CD4-positive, alpha-beta T cell treated with Interferon alpha-2 for 1 hour (primary cell): Measurements from ENCODE around the gene DTNB.
A peak's percentile ranks its signal among the peaks of the same experiment; 100 is the strongest.
"Not testable (repeated sequence)": the region's sequence is repeated elsewhere in the genome, so short reads cannot be mapped to it uniquely, and the experiment has no call there.

Source experiments
- DNase-seq, 2 donors: peaks; one replicate each; pipeline ENCODE4 v3.0.0-alpha.2; 2020 to 2022

The DTNB gene

GRCh38 chr2:25585189-25585588 is 88.2 kb downstream of the DTNB start:
- no peak for DNase-seq

DNA sequence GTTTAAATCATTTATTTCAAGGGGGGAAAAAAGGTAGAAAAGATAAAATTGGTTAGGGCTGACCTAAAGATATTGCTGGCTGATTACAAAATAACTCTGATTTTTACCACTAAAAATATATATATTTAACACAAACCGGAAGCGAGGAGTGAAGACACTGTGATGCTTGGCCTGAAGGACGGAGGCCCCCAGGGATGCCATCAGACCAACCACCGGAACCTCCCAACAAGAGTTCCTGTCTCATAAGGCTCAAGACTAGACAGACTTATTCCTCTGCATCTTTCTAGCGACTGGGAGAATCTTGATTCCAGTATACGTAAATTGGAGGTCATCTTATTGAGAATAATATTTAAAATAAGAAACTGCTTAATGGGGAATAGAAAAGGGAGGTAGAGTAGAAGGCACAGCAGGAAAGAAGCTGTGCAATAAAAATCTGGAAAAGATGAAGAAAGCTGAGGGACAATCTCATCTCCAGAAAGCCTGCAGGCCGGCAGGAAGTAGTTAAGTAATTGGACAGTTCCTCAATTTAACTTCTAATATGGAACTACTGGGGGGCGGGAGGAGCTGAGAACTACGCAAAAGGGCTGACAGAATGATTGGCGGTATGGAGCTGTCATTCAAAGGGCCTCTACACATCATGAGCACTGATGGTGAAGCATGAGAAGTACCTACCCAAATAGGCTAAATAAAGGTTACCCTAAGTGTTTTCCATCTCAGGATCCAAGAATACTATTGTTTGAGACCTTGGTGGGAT is 91.1 kb downstream of the DTNB start:
- DNase-seq = peak in 1 of 2 donors; percentile 56

DNA sequence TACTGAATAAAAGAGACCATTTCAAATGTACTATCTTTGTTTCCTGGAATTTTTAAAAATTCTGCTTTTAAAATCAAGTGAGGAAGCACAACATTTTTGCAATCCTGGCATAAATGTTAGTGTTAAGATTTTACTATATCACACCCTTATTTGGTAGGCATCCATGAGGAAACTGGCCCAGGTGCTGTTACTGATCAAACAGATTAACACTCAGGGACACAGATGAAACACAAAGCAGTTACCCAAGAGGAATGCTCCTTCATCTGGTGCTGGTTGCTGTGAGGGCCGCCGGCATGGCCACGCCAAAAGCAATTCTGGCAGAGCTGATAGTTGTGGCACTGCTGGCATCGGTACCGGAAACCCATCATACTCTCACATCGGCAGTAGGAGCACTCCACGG is 96.8 kb downstream of the DTNB start:
- no peak for DNase-seq

DNA sequence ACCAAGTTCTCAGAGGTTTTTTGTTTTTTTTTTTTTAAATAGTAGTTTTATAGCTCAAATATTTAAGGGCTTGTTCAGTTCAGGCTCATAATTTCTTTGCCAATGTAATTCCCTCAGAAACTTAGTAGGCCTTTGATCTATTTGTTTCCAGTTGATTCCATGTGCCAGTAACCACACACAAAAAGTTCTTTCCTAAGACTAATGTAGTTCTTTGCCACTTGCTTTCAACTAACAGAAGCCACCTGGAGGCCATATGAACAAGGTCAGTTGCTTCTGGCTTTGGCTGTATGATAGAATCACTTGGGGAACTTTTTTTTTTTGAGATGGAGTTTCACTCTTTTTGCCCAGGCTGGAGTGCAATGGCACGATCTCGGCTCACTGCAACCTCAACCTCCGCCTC is 100.7 kb downstream of the DTNB start:
- DNase-seq = no peak

- DNase-seq = no peak
These were observed 103.1 kb downstream of the DTNB start for GRCh38 chr2:25570161-25570845.

DNA sequence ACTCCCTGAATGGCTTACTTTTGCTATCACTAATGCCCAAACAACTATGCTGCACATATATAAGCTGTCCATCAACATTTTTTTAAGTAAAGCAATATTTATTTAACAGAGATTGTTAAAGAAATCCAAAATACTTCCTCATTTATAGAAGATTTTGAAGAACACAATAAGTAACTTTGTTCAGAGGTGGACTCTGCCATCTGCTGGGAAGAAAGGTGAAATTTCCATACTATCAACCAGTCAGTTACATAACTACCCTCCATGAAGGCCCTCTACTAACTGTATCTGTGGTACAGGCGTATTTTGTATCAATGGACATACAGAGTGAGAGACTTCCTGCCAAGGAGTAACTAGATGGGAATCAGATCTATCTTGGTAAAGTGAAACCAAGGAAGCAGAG is 106.0 kb downstream of the DTNB start:
- peak; percentile 32 to 40 for DNase-seq

- DNase-seq = peak; percentile 4 to 43
These were observed 106.7 kb downstream of the DTNB start for GRCh38 chr2:25566694-25567093.

GRCh38 chr2:25566094-25566493 is 107.3 kb downstream of the DTNB start:
- no peak for DNase-seq

- DNase-seq = no peak
These were observed 112.1 kb downstream of the DTNB start for GRCh38 chr2:25561136-25561850.

GRCh38 chr2:25559148-25559547 is 114.2 kb downstream of the DTNB start:
- no peak for DNase-seq

GRCh38 chr2:25558262-25558661 is 115.1 kb downstream of the DTNB start:
- peak; percentile 28 to 30 for DNase-seq

DNA sequence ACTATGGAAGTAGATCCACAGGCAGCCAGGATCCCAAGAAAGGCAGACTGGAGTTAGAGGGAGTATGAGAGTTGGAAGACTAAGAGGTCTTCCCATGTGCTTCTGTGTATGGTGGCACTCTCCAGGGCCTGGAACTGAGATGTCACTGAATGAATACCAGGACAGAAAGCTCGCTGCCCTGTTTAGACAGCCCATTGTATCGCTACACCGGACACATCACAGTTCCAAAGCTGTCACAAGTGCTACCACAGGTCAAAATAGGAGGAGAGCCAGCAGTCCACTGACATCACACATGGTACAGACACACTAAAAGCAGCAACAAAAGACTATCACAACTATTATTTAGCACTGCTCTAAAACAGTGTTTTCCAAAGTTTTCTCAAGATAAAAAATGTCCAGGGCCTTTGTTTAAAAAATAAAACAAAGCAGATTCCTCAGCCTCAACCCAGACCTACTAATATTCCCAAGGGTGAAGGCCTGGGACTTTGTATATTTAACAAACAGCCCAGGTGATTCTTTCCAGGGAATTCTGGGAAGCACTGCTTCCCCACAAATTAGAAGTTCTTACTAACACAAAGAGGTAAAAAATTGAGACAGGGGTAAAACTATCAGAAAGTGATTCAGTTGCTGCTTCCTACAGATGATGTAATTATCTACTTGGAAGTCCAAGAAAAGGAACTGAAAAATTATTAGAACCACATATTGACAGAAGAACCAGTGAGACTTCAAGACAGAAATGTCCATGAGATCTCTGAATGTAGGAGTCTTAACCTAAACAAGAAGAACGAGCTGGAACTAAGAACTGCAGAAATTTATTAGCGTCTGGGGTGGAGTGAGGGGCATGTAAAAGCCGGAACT is 116.0 kb downstream of the DTNB start:
- no peak for DNase-seq

GRCh38 chr2:25552318-25552717 is 121.1 kb downstream of the DTNB start:
- DNase-seq = no peak

GRCh38 chr2:25551316-25551715 is 122.1 kb downstream of the DTNB start:
- no peak for DNase-seq

GRCh38 chr2:25549571-25549970 is 123.8 kb downstream of the DTNB start:
- DNase-seq = not testable (repeated sequence)

DNA sequence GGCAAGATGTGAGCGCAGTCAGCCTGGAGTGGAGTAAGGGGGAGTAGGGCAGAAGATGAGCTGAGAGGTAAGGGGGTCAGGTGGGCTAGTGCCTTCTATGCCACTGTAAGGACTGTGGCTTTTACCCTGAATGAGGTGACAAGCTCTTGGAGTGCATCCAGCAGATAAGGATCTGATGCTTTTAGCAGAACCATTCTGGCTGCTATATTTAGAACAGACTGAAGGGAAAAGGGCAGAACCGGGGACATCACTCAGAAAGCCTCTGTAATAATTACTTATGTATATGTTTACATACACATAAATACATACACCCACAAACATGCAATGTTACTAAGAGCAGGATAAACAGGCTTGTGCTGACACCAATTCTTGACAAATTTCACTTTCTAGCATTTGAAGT is 124.8 kb downstream of the DTNB start:
- no peak for DNase-seq

DNA sequence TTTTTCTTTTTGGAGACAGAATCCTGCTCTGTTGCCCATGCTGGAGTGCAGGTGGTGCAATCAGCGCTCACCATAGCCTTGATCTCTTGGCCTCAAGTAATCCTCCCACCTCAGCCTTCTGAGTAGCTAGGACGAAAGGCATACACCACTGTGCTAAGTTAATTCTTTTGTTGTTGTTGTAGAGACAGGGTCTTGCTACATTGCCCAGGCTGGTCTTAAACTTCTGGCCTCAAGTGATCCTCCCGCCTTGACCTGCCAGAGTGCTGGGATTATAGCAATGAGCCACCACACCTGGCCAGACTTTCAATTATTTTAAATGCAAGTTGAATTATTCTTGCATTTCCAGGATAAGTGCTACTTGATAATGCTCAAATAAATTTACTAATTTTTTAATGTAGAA is 126.5 kb downstream of the DTNB start:
- DNase-seq = no peak

GRCh38 chr2:25545899-25546298 is 127.5 kb downstream of the DTNB start:
- DNase-seq = no peak

GRCh38 chr2:25544445-25544844 is 128.9 kb downstream of the DTNB start:
- no peak for DNase-seq

- DNase-seq = no peak
These were observed 129.4 kb downstream of the DTNB start for GRCh38 chr2:25543939-25544338.

- no peak for DNase-seq
These were observed 132.0 kb downstream of the DTNB start for GRCh38 chr2:25541378-25541777.

GRCh38 chr2:25539136-25539535 is 134.2 kb downstream of the DTNB start:
- no peak for DNase-seq

- DNase-seq = no peak
These were observed 135.9 kb downstream of the DTNB start for GRCh38 chr2:25537526-25537925.
